ENCODE results near the gene ODAD4. TPM values are rescaled to one million over a fixed set of nuclear protein-coding genes. Genes with fewer than 3 reads are reported as not detected.

Gene ODAD4
- total RNA-seq, 4 donors from 2014 or later = 3.7 to 5.4 (median 5.2) TPM

- TF ChIP-seq, protein P1, sequence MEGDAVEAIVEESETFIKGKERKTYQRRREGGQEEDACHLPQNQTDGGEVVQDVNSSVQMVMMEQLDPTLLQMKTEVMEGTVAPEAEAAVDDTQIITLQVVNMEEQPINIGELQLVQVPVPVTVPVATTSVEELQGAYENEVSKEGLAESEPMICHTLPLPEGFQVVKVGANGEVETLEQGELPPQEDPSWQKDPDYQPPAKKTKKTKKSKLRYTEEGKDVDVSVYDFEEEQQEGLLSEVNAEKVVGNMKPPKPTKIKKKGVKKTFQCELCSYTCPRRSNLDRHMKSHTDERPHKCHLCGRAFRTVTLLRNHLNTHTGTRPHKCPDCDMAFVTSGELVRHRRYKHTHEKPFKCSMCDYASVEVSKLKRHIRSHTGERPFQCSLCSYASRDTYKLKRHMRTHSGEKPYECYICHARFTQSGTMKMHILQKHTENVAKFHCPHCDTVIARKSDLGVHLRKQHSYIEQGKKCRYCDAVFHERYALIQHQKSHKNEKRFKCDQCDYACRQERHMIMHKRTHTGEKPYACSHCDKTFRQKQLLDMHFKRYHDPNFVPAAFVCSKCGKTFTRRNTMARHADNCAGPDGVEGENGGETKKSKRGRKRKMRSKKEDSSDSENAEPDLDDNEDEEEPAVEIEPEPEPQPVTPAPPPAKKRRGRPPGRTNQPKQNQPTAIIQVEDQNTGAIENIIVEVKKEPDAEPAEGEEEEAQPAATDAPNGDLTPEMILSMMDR (IDR thresholded peaks at IDR 0.05) = no peak
- TF ChIP-seq EP300 (IDR thresholded peaks at IDR 0.05) (no peak), POLR2A (IDR thresholded peaks at IDR 0.05) (no peak)
- Histone ChIP-seq H3K4me3 (peak overlapping the region; percentile 64 to 96 (median 75)), H3K9me3 (no peaks in the 10 kb centered on the region), H3K4me1 (peaks cover 0 to 61% (median 32%) of the 10 kb centered on the region in 4 donors), H3K27ac (peak overlapping the region; percentile 52 to 91 (median 91)), H3K36me3 (peaks cover 0 to 10% (median 0%) of the 10 kb centered on the region in 3 donors), H3K27me3 (no peaks in the 10 kb centered on the region)
- DNase-seq (ENCODE audit: low spot score in 2 of 2) = peak; percentile 16 to 33
- WGBS, 2 donors = 3 to 4% methylated on average over 22 to 24 of the region's 26 CpGs
Measured at GRCh38 chr17:41917679-41918313, 12.6 kb upstream of the ODAD4 start.

- Histone ChIP-seq H3K27me3 (no peaks in the 10 kb centered on the region), H3K36me3 (peaks cover 0 to 3% (median 0%) of the 10 kb centered on the region in 3 donors), H3K9me3 (no peaks in the 10 kb centered on the region), H3K27ac (peak within 1 kb of the TSS; percentile 65 to 91 (median 91)), H3K4me1 (peaks cover 0 to 54% (median 31%) of the 10 kb centered on the region in 4 donors), H3K4me3 (peak within 1 kb of the TSS; percentile 64 to 96 (median 75))
- TF ChIP-seq, protein P1 (IDR thresholded peaks at IDR 0.05) = peak in 1 of 5 experiments; percentile 33
- TF ChIP-seq POLR2A (IDR thresholded peaks at IDR 0.05) (peak; percentile 70 to 93), EP300 (IDR thresholded peaks at IDR 0.05) (peak; percentile 70 to 79)
- 1 to 2% methylated on average over 42 to 64 of the region's 80 CpGs for WGBS, 2 donors
- peak; percentile 93 to 94 for DNase-seq (ENCODE audit: low spot score in 2 of 2)
Measured at GRCh38 chr17:41918314-41919164, 11.9 kb upstream of the ODAD4 start, which contains the start of gene ACLY. Gene ACLY, minus strand, starts transcription at chr17:41918951. Its CDS starts 5,078 bp downstream, at chr17:41913873.

GRCh38 chr17:41919165-41919817 lies 11.1 kb upstream of the ODAD4 start:
- Histone ChIP-seq H3K36me3 (no peaks in the 10 kb centered on the region), H3K4me3 (peak overlapping the region; percentile 13 to 96 (median 75)), H3K27me3 (no peaks in the 10 kb centered on the region), H3K4me1 (peaks cover 0 to 47% (median 23%) of the 10 kb centered on the region in 4 donors), H3K27ac (peak overlapping the region; percentile 65 to 91 (median 91)), H3K9me3 (no peaks in the 10 kb centered on the region)
- TF ChIP-seq EP300 (IDR thresholded peaks at IDR 0.05) (no peak), POLR2A (IDR thresholded peaks at IDR 0.05) (no peak)
- TF ChIP-seq, protein P1 (IDR thresholded peaks at IDR 0.05) = no peak
- peak; percentile 41 to 55 for DNase-seq (ENCODE audit: low spot score in 2 of 2)
- WGBS, 2 donors = 4 to 14% methylated on average over 8 to 22 of the region's 33 CpGs

DNA sequence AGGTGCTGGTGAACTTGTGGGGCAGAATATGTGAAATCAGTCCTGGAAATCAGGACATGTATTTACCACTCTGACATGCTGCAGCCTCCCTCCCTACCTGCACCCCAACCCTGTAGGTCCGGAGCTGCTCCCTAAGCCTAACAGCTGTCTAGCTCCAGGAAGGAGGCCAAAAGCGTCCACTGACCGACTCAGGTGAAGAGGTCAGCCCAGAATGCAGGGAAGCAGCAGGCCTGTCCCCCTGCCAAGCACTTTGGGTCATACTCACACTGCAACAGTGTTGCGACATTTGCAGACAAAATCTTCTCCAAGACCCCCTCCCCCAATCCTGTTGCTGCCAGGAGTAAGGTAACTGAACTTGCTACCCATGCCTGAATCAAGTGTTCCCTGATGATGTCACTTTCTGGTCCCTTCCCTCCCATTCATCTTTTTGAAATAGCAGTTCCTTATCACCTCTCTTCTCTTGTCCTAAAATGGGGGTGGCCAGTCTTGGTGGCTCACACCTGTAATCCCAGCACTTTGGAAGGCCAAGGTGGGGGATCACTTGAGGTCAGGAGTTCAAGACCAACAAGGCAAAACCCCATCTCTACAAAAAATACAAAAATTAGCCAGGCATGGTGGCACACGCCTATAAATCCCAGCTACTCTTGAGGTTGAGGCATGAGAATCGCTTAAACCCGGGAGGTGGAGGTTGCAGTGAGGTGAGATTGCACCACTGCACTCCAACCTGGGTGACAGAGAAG lies 10.4 kb upstream of the ODAD4 start:
- Histone ChIP-seq H3K27ac (peak overlapping the region in 1 of 4 donors; percentile 91), H3K36me3 (no peaks in the 10 kb centered on the region), H3K9me3 (no peaks in the 10 kb centered on the region), H3K4me3 (no peak overlapping the region), H3K27me3 (no peaks in the 10 kb centered on the region), H3K4me1 (peaks cover 0 to 39% (median 19%) of the 10 kb centered on the region in 4 donors)
- no peak for DNase-seq (ENCODE audit: low spot score in 2 of 2)
- 77 to 82% methylated on average over 7 of the region's 7 CpGs for WGBS, 2 donors
- TF ChIP-seq POLR2A (IDR thresholded peaks at IDR 0.05) (no peak), EP300 (IDR thresholded peaks at IDR 0.05) (no peak)
- TF ChIP-seq, protein P1 (IDR thresholded peaks at IDR 0.05) = no peak

Measured in tibial nerve (tissue), 4 donors.